MM.1S (cell line): Measurements from ENCODE around the gene POLA2.

ENCODE experiments used
- DNase-seq: peaks from one replicate; pipeline ENCODE4 v3.0.0-alpha.2; 2015
- H2AFZ ChIP-seq: fragments of 300-600 bp; sonication (generic); 2 replicates; pipeline ENCODE4 v1.6.0; 2016; ENCODE audit warnings: antibody characterized with exemption, low read length
- H3F3A ChIP-seq: fragments of 300-600 bp; sonication (generic); 2 replicates; pipeline ENCODE4 v1.6.1; 2016; ENCODE audit warnings: mild to moderate bottlenecking, antibody characterized with exemption, low read length, moderate library complexity, mixed read lengths; ENCODE audit not compliant: insufficient read depth
- H3K27ac ChIP-seq: fragments of 300-600 bp; sonication (generic); 2 replicates; pipeline ENCODE4 v1.5.1; 2016; ENCODE audit warnings: mild to moderate bottlenecking, low read length
- H3K27me3 ChIP-seq: fragments of 300-600 bp; sonication (generic); replicated peaks from 2 replicates; pipeline ENCODE4 v1.6.0; 2016; ENCODE audit warnings: low read length; ENCODE audit not compliant: insufficient read depth
- H3K36me3 ChIP-seq: fragments of 300-600 bp; sonication (generic); replicated peaks from 2 replicates; pipeline ENCODE4 v1.6.1; 2016; ENCODE audit warnings: mild to moderate bottlenecking, low read length, mixed read lengths; ENCODE audit not compliant: insufficient read depth
- H3K4me1 ChIP-seq: fragments of 300-600 bp; sonication (generic); 2 replicates; pipeline ENCODE4 v1.6.1; 2016; ENCODE audit warnings: low read length, mixed read lengths
- H3K4me2 ChIP-seq: fragments of 300-600 bp; sonication (generic); 2 replicates; pipeline ENCODE4 v1.6.0; 2016; ENCODE audit warnings: low read depth, low read length
- H3K4me3 ChIP-seq: fragments of 300-600 bp; sonication (generic); 2 replicates; pipeline ENCODE4 v1.5.1; 2016; ENCODE audit warnings: low read length, mixed read lengths
- H3K79me2 ChIP-seq: fragments of 300-600 bp; sonication (generic); 2 replicates; pipeline ENCODE4 v1.6.1; 2016; ENCODE audit warnings: mixed run types, low read length, mixed read lengths
- H3K9ac ChIP-seq: fragments of 300-600 bp; sonication (generic); 2 replicates; pipeline ENCODE4 v1.6.1; 2016; ENCODE audit warnings: low read length, mixed read lengths
- H3K9me2 ChIP-seq: fragments of 300-600 bp; sonication (generic); replicated peaks from 2 replicates; pipeline ENCODE4 v1.6.1; 2016; ENCODE audit warnings: mild to moderate bottlenecking, low read length, mixed read lengths; ENCODE audit not compliant: insufficient read depth
- H3K9me3 ChIP-seq: fragments of 300-600 bp; sonication (generic); replicated peaks from 2 replicates; pipeline ENCODE4 v1.6.1; 2016; ENCODE audit warnings: mild to moderate bottlenecking, low read length, mixed read lengths; ENCODE audit not compliant: insufficient read depth
- H4K20me1 ChIP-seq: fragments of 300-600 bp; sonication (generic); 2 replicates; pipeline ENCODE4 v1.6.1; 2016; ENCODE audit warnings: mild to moderate bottlenecking, low read length, moderate library complexity, mixed read lengths; ENCODE audit not compliant: insufficient read depth
- EZH2 ChIP-seq: fragments of 300-600 bp; sonication (generic); optimal IDR thresholded peaks from 2 replicates; pipeline ENCODE3; 2017; ENCODE audit warnings: low read depth, mild to moderate bottlenecking, antibody characterized with exemption, low read length, mixed read lengths
- EZH2phosphoT487 ChIP-seq: fragments of 300-600 bp; sonication (generic); IDR thresholded peaks from 2 replicates; pipeline ENCODE4 v1.6.1; 2018; ENCODE audit warnings: antibody characterized with exemption, low read length
- TF ChIP-seq, protein P1 (sequence below): fragments of 300-600 bp; sonication (generic); IDR thresholded peaks from 2 replicates; pipeline ENCODE4 v1.5.1; 2016; ENCODE audit warnings: antibody characterized with exemption, low read length, mixed read lengths

The POLA2 gene

DNA sequence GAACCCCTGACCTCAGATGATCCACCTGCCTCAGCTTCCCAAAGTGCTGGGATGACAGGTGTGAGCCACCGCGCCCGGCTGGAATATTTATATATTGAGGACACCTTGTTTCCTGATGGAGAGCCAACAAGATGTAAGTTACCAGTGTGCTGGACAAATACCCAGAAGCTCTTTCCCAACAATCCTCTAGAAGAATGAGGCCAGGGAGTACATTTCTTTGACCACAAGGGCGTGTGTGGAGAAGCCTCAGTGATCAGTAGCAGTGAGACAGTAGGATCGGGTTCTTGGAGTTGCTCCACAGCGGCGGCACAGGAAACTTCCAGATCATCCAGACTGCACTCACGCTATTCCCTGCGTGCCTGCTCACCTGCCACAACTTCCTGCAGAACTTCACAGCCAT is 10.3 kb upstream of the POLA2 start:
- H3K4me3 ChIP-seq: no peak overlapping the region
- no peak overlapping the region for H3K27ac ChIP-seq
- H3K4me2 ChIP-seq: no peak overlapping the region
- peaks cover 3% of the 10 kb centered on the region; the same call in 1 of the 2 replicates for H3F3A ChIP-seq
- no peak overlapping the region for H3K9ac ChIP-seq
- H3K4me1 ChIP-seq: no peaks in the 10 kb centered on the region
- no peaks in the 10 kb centered on the region for H3K9me2 ChIP-seq
- H3K9me3 ChIP-seq: no peaks in the 10 kb centered on the region
- no peak for DNase-seq
- TF ChIP-seq, protein P1, sequence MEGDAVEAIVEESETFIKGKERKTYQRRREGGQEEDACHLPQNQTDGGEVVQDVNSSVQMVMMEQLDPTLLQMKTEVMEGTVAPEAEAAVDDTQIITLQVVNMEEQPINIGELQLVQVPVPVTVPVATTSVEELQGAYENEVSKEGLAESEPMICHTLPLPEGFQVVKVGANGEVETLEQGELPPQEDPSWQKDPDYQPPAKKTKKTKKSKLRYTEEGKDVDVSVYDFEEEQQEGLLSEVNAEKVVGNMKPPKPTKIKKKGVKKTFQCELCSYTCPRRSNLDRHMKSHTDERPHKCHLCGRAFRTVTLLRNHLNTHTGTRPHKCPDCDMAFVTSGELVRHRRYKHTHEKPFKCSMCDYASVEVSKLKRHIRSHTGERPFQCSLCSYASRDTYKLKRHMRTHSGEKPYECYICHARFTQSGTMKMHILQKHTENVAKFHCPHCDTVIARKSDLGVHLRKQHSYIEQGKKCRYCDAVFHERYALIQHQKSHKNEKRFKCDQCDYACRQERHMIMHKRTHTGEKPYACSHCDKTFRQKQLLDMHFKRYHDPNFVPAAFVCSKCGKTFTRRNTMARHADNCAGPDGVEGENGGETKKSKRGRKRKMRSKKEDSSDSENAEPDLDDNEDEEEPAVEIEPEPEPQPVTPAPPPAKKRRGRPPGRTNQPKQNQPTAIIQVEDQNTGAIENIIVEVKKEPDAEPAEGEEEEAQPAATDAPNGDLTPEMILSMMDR: no peak
- TF ChIP-seq EZH2 (no peak), EZH2phosphoT487 (no peak)
- H3K36me3 ChIP-seq: no peaks in the 10 kb centered on the region
- no peaks in the 10 kb centered on the region for H3K27me3 ChIP-seq
- no peak overlapping the region for H2AFZ ChIP-seq
- H3K79me2 ChIP-seq: no peaks in the 10 kb centered on the region
- H4K20me1 ChIP-seq: no peaks in the 10 kb centered on the region

DNA sequence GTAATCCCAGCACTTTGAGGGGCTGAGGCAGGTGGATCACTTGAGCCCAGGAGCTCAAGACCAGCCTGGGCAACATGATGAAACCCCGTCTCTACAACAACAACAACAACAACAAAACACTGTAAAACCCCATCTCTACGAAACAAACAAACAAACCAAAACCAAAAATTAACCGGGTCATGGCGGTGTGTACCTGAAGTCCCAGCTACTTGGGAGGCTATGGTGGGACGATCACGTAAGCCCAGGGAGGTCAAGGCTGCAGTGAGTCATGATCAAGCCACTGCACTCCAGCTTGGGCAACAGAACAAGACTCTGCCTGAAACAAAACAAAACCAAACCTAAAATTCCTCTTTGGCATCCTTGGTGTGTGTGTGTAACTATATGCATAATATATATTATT is 7.0 kb upstream of the POLA2 start:
- TF ChIP-seq EZH2phosphoT487 (no peak), EZH2 (no peak)
- TF ChIP-seq, protein P1: no peak
- Histone ChIP-seq H3K4me1 (no peaks in the 10 kb centered on the region), H3K9me3 (no peaks in the 10 kb centered on the region), H3K36me3 (no peaks in the 10 kb centered on the region), H3K9me2 (no peaks in the 10 kb centered on the region), H4K20me1 (no peaks in the 10 kb centered on the region), H3F3A (peaks cover 3% of the 10 kb centered on the region; the same call in 1 of the 2 replicates), H3K27me3 (no peaks in the 10 kb centered on the region), H3K4me2 (no peak overlapping the region), H3K27ac (no peak overlapping the region), H3K79me2 (no peaks in the 10 kb centered on the region), H2AFZ (no peak overlapping the region), H3K9ac (no peak overlapping the region), H3K4me3 (no peak overlapping the region)
- DNase-seq: no peak

DNA sequence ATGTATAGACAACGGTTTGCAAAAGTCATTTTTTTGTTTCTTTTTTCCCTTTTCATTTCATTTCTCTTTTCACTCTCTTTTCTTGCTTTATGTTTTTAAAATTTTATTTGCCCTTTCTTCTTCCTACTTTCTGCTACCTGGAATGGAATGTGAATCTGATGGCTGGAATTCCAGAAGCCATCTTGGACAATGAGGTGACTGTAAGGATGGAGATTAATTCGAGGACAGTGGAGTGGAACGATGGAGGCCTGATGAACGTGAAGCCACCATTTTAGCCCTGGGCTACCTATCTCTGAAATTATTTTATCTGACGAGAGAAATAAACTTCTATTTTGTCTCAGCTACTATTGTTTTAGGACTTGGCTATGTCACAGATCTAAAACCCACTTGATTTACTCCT is 2.8 kb upstream of the POLA2 start:
- H3K27me3 ChIP-seq: no peaks in the 10 kb centered on the region
- H3K4me1 ChIP-seq: no peaks in the 10 kb centered on the region
- H2AFZ ChIP-seq: no peak overlapping the region
- H4K20me1 ChIP-seq: no peaks in the 10 kb centered on the region
- no peak for TF ChIP-seq EZH2
- TF ChIP-seq EZH2phosphoT487: no peak
- TF ChIP-seq, protein P1: no peak
- no peak overlapping the region for H3K4me2 ChIP-seq
- no peaks in the 10 kb centered on the region for H3K36me3 ChIP-seq
- DNase-seq: no peak
- no peaks in the 10 kb centered on the region for H3K9me3 ChIP-seq
- H3K4me3 ChIP-seq: no peak overlapping the region
- no peak overlapping the region for H3K9ac ChIP-seq
- H3K9me2 ChIP-seq: no peaks in the 10 kb centered on the region
- peaks cover 6% of the 10 kb centered on the region; the same call in 1 of the 2 replicates for H3F3A ChIP-seq
- H3K79me2 ChIP-seq: peaks cover 22% of the 10 kb centered on the region
- H3K27ac ChIP-seq: no peak overlapping the region
